Measurements from ENCODE around the gene SORL1-AS1.

Gene SORL1-AS1

DNA sequence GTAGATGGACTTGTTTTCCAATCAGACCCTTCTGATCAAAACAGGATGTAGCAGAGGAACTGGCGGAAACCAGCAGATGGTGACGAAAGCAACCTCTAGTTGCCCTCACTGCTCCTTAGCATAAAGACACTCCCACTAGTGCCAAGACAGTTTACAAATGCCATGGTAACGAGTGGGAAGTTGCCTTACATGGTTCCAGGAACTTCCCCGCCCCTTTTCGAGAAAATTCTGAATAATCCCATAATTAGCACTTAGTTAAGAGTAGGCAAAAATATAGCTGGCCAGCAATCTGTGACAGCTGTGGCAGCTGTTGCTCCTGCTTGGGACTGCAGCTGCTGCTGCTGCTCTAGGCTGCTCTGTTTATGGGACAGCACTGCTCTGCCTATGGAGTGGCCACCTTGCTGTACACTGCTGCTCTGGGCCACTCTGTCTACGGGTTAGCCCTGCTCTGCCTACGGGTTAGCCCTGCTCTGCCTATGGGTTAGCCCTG, 34.1 kb downstream of the SORL1-AS1 start:
- Histone ChIP-seq H3K27ac (ENCODE audit: low read depth in 1 of 2, low read length in 1 of 2) (peak overlapping the region in 1 of 2 donors; percentile 81), H3K9me3 (ENCODE audit: control insufficient read depth in 4 of 4, insufficient read depth in 3 of 4, low read length in 3 of 4) (no peaks in the 10 kb centered on the region), H3K4me1 (ENCODE audit: control insufficient read depth in 5 of 5, insufficient read depth in 5 of 5, low read length in 5 of 5) (peaks cover 2 to 38% (median 10%) of the 10 kb centered on the region in 5 donors), H3K27me3 (ENCODE audit: control insufficient read depth in 3 of 3, insufficient read depth in 3 of 3, low read length in 2 of 3) (no peaks in the 10 kb centered on the region), H3K36me3 (ENCODE audit: control insufficient read depth in 4 of 4, insufficient read depth in 4 of 4, low read length in 4 of 4) (no peaks in the 10 kb centered on the region), H3K9ac (ENCODE audit: insufficient read depth in 1 of 2, low read length in 2 of 2) (no peak overlapping the region), H3K4me3 (no peak overlapping the region)
- TF ChIP-seq, protein P1, sequence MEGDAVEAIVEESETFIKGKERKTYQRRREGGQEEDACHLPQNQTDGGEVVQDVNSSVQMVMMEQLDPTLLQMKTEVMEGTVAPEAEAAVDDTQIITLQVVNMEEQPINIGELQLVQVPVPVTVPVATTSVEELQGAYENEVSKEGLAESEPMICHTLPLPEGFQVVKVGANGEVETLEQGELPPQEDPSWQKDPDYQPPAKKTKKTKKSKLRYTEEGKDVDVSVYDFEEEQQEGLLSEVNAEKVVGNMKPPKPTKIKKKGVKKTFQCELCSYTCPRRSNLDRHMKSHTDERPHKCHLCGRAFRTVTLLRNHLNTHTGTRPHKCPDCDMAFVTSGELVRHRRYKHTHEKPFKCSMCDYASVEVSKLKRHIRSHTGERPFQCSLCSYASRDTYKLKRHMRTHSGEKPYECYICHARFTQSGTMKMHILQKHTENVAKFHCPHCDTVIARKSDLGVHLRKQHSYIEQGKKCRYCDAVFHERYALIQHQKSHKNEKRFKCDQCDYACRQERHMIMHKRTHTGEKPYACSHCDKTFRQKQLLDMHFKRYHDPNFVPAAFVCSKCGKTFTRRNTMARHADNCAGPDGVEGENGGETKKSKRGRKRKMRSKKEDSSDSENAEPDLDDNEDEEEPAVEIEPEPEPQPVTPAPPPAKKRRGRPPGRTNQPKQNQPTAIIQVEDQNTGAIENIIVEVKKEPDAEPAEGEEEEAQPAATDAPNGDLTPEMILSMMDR (IDR thresholded peaks at IDR 0.05; ENCODE audit: control extremely low read depth, extremely low read depth), result no peak
- DNase-seq (peak; percentile 76 to 90 (median 86)), ATAC-seq (ENCODE audit: insufficient read depth, low FRiP score) (no peak)
- 39 to 66% methylated on average over 7 of the region's 7 CpGs for WGBS, 2 donors

DNA sequence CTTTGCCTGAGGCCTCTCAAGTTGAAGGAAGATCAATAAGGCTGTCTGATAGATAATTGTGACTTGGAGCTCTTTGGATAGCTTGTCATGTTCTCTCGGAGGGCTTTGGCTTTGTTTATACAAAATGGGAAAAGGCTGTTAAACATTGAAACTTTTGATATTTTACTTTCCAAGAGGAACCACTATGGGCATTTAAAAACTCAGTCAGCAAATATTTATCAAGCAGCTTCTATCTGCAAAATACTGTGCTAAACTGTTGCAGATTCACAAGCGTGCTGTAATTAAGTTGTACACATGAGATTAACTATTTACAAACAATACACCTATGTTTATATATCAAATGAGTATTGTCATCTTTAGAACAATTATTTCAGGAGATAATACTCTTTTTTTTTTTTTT, 35.2 kb downstream of the SORL1-AS1 start:
- Histone ChIP-seq H3K36me3 (ENCODE audit: control insufficient read depth in 4 of 4, insufficient read depth in 4 of 4, low read length in 4 of 4) (no peaks in the 10 kb centered on the region), H3K9me3 (ENCODE audit: control insufficient read depth in 4 of 4, insufficient read depth in 3 of 4, low read length in 3 of 4) (no peaks in the 10 kb centered on the region), H3K4me3 (no peak overlapping the region), H3K27me3 (ENCODE audit: control insufficient read depth in 3 of 3, insufficient read depth in 3 of 3, low read length in 2 of 3) (no peaks in the 10 kb centered on the region), H3K4me1 (ENCODE audit: control insufficient read depth in 5 of 5, insufficient read depth in 5 of 5, low read length in 5 of 5) (peaks cover 2 to 38% (median 10%) of the 10 kb centered on the region in 5 donors), H3K9ac (ENCODE audit: insufficient read depth in 1 of 2, low read length in 2 of 2) (peak overlapping the region in 1 of 2 donors; percentile 47), H3K27ac (ENCODE audit: low read depth in 1 of 2, low read length in 1 of 2) (peak overlapping the region in 1 of 2 donors; percentile 76)
- ATAC-seq (ENCODE audit: insufficient read depth, low FRiP score), result no peak
- TF ChIP-seq, protein P1 (IDR thresholded peaks at IDR 0.05; ENCODE audit: control extremely low read depth, extremely low read depth), result no peak
- 22 to 34% methylated on average over 2 of the region's 2 CpGs for WGBS, 2 donors
- no peak for DNase-seq

DNA sequence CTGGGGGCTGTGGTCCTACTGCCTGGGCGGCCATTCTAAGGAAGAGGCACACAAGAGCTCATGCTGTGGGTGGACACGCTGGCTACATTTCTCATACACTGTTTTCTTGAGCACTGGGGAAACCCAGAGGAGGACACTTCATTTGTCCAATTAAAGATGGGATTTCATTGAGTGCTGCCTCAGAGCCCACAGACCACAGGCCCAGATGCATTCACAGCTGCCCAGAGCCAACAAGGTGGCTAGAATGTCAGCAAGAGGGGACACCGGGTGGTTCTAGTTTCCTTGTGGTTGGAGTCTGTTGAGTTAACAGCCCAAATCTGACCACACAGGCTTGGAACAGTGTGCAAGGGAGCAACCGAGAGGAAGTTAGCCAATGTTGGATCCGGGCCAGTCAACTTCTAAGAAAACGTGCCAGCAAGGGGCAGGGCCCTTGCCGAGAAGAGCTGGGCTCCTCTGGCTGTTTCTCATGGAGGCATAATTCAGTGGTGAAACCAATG, 35.7 kb downstream of the SORL1-AS1 start:
- Histone ChIP-seq H3K27me3 (ENCODE audit: control insufficient read depth in 3 of 3, insufficient read depth in 3 of 3, low read length in 2 of 3) (no peaks in the 10 kb centered on the region), H3K9ac (ENCODE audit: insufficient read depth in 1 of 2, low read length in 2 of 2) (peak overlapping the region in 1 of 2 donors; percentile 47), H3K9me3 (ENCODE audit: control insufficient read depth in 4 of 4, insufficient read depth in 3 of 4, low read length in 3 of 4) (no peaks in the 10 kb centered on the region), H3K36me3 (ENCODE audit: control insufficient read depth in 4 of 4, insufficient read depth in 4 of 4, low read length in 4 of 4) (no peaks in the 10 kb centered on the region), H3K4me3 (no peak overlapping the region), H3K27ac (ENCODE audit: low read depth in 1 of 2, low read length in 1 of 2) (peak overlapping the region in 1 of 2 donors; percentile 76), H3K4me1 (ENCODE audit: control insufficient read depth in 5 of 5, insufficient read depth in 5 of 5, low read length in 5 of 5) (peaks cover 2 to 38% (median 10%) of the 10 kb centered on the region in 5 donors)
- peak; percentile 84 for ATAC-seq (ENCODE audit: insufficient read depth, low FRiP score)
- 7 to 15% methylated on average over 7 of the region's 7 CpGs for WGBS, 2 donors
- TF ChIP-seq, protein P1 (IDR thresholded peaks at IDR 0.05; ENCODE audit: control extremely low read depth, extremely low read depth), result no peak
- peak; percentile 89 to 96 (median 95) for DNase-seq

DNA sequence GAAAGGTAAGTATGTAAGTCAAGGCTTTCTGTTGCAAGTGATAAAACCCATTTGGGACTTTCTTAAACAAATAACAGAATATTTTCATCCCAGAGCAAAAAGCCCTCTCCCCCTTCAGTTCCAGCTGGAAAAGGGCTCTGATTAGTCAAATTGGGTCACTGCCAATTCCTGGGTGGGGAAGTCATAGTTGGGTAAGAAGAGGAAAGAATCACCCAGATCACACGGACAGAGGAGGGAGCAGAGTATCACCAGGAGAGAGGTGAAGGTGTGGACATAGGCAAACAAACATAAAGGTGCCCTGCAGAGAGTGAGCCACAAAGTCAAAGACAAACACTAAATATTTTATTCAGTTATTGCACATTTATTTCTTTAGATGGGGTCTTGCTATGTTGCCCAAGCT, 36.9 kb downstream of the SORL1-AS1 start:
- WGBS, 2 donors, result 4 to 14% methylated on average over 1 of the region's 1 CpG

More for the DNA sequence above, 36.9 kb downstream of the SORL1-AS1 start:
- no peaks in the 10 kb centered on the region for H3K36me3 ChIP-seq (ENCODE audit: control insufficient read depth in 4 of 4, insufficient read depth in 4 of 4, low read length in 4 of 4)
- no peak overlapping the region for H3K4me3 ChIP-seq
- peaks cover 2 to 38% (median 10%) of the 10 kb centered on the region in 5 donors for H3K4me1 ChIP-seq (ENCODE audit: control insufficient read depth in 5 of 5, insufficient read depth in 5 of 5, low read length in 5 of 5)
- no peak overlapping the region for H3K9ac ChIP-seq (ENCODE audit: insufficient read depth in 1 of 2, low read length in 2 of 2)
- ATAC-seq (ENCODE audit: insufficient read depth, low FRiP score), result no peak
- no peaks in the 10 kb centered on the region for H3K9me3 ChIP-seq (ENCODE audit: control insufficient read depth in 4 of 4, insufficient read depth in 3 of 4, low read length in 3 of 4)
- H3K27me3 ChIP-seq (ENCODE audit: control insufficient read depth in 3 of 3, insufficient read depth in 3 of 3, low read length in 2 of 3), result no peaks in the 10 kb centered on the region
- DNase-seq, result peak in 2 of 3 donors; percentile 62 to 67
- TF ChIP-seq, protein P1 (IDR thresholded peaks at IDR 0.05; ENCODE audit: control extremely low read depth, extremely low read depth), result no peak
- no peak overlapping the region for H3K27ac ChIP-seq (ENCODE audit: low read depth in 1 of 2, low read length in 1 of 2)
